Adrenal gland (tissue), 5 donors: Measurements from ENCODE around the gene AKAP13.

Source experiments
- POLR2A ChIP-seq, 2 donors: fragments of 450-650 bp; IDR thresholded peaks; one replicate each; pipeline ENCODE4 v1.6.1; 2017; ENCODE audit warnings: antibody characterized with exemption in 2 of 2, mild to moderate bottlenecking in 2 of 2, moderate library complexity in 1 of 2
- TF ChIP-seq, protein P1 (sequence below), 6 experiments: fragments of 450-650 bp in 4 of 6; fragments of 200-600 bp in 2 of 6; sonication (generic) in 1 of 6; IDR thresholded peaks; 1 replicate in 5 of 6; 2 replicates in 1 of 6; pipeline versions ENCODE4 v1.5.1 to v1.8.0; 2016 to 2021; ENCODE audit warnings: antibody characterized with exemption in 6 of 6, mild to moderate bottlenecking in 2 of 6, moderate library complexity in 1 of 6
- donor health status: DM: no; HTN: no; CAD: no.

DNA sequence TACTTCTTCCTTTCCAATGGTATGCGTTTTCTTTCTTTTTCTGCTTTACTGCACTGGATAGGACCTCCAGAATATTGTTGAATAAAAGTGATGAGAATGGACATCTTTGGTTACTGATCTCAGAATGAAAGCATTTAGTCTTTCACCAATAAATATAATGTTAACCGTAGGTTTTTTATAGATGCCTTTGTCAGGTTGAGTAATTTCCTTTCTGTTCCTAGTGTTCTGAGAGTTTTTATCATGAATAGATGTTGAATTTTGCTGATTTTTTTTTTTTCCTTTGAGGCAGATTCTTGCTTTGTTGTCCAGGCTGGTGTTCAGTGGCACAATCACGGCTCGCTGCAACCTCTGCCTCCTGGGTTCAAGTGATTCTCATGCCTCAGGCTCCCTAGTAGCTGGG, 255.9 kb downstream of the AKAP13 start:
- TF ChIP-seq, protein P1, sequence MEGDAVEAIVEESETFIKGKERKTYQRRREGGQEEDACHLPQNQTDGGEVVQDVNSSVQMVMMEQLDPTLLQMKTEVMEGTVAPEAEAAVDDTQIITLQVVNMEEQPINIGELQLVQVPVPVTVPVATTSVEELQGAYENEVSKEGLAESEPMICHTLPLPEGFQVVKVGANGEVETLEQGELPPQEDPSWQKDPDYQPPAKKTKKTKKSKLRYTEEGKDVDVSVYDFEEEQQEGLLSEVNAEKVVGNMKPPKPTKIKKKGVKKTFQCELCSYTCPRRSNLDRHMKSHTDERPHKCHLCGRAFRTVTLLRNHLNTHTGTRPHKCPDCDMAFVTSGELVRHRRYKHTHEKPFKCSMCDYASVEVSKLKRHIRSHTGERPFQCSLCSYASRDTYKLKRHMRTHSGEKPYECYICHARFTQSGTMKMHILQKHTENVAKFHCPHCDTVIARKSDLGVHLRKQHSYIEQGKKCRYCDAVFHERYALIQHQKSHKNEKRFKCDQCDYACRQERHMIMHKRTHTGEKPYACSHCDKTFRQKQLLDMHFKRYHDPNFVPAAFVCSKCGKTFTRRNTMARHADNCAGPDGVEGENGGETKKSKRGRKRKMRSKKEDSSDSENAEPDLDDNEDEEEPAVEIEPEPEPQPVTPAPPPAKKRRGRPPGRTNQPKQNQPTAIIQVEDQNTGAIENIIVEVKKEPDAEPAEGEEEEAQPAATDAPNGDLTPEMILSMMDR (IDR thresholded peaks at IDR 0.05): no peak
- TF ChIP-seq POLR2A (IDR thresholded peaks at IDR 0.05): no peak
